ENCODE measurements around the gene COL1A1. TPM values are rescaled to one million over a fixed set of nuclear protein-coding genes. Genes with fewer than 3 reads are reported as not detected.

Gene COL1A1
- total and polyA plus RNA-seq, 2 of the 13 experiments (the other 11 are each of a cell fraction or from before 2014, with no cell fraction given), result 0.05 TPM; not detected in 1

- TF ChIP-seq ZNF292 (CRISPR knock-in tag; IDR thresholded peaks at IDR 0.05; ENCODE audit: borderline replicate concordance, low read depth), result peak; percentile 90; the same call in 1 of the 2 replicates
- TF ChIP-seq ZNF331 (CRISPR knock-in tag; IDR thresholded peaks at IDR 0.05), result 0 out of 2 replicates have a peak, but pooled peaks have one; percentile 59
- TF ChIP-seq ZNF792 (CRISPR knock-in tag; IDR thresholded peaks at IDR 0.05), result peak; percentile 79; the same call in 1 of the 2 replicates
- no peak for TF ChIP-seq HCFC1 (IDR thresholded peaks at IDR 0.05; ENCODE audit: low read depth, low read length)
- TF ChIP-seq HNRNPL (IDR thresholded peaks at IDR 0.05; ENCODE audit: low read depth, low read length), result peak; percentile 98
- TF ChIP-seq, protein P1, sequence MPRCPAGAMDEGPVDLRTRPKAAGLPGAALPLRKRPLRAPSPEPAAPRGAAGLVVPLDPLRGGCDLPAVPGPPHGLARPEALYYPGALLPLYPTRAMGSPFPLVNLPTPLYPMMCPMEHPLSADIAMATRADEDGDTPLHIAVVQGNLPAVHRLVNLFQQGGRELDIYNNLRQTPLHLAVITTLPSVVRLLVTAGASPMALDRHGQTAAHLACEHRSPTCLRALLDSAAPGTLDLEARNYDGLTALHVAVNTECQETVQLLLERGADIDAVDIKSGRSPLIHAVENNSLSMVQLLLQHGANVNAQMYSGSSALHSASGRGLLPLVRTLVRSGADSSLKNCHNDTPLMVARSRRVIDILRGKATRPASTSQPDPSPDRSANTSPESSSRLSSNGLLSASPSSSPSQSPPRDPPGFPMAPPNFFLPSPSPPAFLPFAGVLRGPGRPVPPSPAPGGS (CRISPR knock-in tag; IDR thresholded peaks at IDR 0.05), result no peak
- TF ChIP-seq SOX5 (CRISPR knock-in tag; IDR thresholded peaks at IDR 0.05; ENCODE audit: borderline replicate concordance), result no peak
- no peak for TF ChIP-seq ZBTB44 (CRISPR knock-in tag; IDR thresholded peaks at IDR 0.05)
- TF ChIP-seq NPAS2 (CRISPR knock-in tag; IDR thresholded peaks at IDR 0.05; ENCODE audit: borderline replicate concordance), result no peak
- TF ChIP-seq ZBTB33 (CRISPR knock-in tag; IDR thresholded peaks at IDR 0.05), result peak; percentile 21; the same call in 1 of the 2 replicates
- TF ChIP-seq, protein P2, sequence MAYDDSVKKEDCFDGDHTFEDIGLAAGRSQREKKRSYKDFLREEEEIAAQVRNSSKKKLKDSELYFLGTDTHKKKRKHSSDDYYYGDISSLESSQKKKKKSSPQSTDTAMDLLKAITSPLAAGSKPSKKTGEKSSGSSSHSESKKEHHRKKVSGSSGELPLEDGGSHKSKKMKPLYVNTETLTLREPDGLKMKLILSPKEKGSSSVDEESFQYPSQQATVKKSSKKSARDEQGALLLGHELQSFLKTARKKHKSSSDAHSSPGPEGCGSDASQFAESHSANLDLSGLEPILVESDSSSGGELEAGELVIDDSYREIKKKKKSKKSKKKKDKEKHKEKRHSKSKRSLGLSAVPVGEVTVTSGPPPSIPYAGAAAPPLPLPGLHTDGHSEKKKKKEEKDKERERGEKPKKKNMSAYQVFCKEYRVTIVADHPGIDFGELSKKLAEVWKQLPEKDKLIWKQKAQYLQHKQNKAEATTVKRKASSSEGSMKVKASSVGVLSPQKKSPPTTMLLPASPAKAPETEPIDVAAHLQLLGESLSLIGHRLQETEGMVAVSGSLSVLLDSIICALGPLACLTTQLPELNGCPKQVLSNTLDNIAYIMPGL (CRISPR knock-in tag; IDR thresholded peaks at IDR 0.05; ENCODE audit: borderline replicate concordance in 1 of 2, low read depth in 1 of 2), result peak; percentile 92 to 95
- 0 out of 2 replicates have a peak, but pooled peaks have one; percentile 49 for TF ChIP-seq ZNF441 (CRISPR knock-in tag; IDR thresholded peaks at IDR 0.05; ENCODE audit: borderline replicate concordance)
- TF ChIP-seq MYC (CRISPR knock-in tag; IDR thresholded peaks at IDR 0.05; ENCODE audit: borderline replicate concordance), result peak; percentile 93
- TF ChIP-seq SP4 (CRISPR knock-in tag; IDR thresholded peaks at IDR 0.05), result no peak
- 0 out of 2 replicates have a peak, but pooled peaks have one; percentile 31 for TF ChIP-seq SNAI1 (CRISPR knock-in tag; IDR thresholded peaks at IDR 0.05; ENCODE audit: borderline replicate concordance)
- TF ChIP-seq, protein P3, sequence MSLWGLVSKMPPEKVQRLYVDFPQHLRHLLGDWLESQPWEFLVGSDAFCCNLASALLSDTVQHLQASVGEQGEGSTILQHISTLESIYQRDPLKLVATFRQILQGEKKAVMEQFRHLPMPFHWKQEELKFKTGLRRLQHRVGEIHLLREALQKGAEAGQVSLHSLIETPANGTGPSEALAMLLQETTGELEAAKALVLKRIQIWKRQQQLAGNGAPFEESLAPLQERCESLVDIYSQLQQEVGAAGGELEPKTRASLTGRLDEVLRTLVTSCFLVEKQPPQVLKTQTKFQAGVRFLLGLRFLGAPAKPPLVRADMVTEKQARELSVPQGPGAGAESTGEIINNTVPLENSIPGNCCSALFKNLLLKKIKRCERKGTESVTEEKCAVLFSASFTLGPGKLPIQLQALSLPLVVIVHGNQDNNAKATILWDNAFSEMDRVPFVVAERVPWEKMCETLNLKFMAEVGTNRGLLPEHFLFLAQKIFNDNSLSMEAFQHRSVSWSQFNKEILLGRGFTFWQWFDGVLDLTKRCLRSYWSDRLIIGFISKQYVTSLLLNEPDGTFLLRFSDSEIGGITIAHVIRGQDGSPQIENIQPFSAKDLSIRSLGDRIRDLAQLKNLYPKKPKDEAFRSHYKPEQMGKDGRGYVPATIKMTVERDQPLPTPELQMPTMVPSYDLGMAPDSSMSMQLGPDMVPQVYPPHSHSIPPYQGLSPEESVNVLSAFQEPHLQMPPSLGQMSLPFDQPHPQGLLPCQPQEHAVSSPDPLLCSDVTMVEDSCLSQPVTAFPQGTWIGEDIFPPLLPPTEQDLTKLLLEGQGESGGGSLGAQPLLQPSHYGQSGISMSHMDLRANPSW (CRISPR knock-in tag; IDR thresholded peaks at IDR 0.05; ENCODE audit: borderline replicate concordance), result no peak
Measured at GRCh38 chr17:50177983-50178834, 23.2 kb downstream of the COL1A1 start (continued).
